ENCODE data around the gene SNX14. TPM values are rescaled to one million over a fixed set of nuclear protein-coding genes. Genes with fewer than 3 reads are reported as not detected.

The SNX14 gene
- total and polyA plus RNA-seq, 2 of the 8 experiments (the other 6 are each of a cell fraction or from before 2014, with no cell fraction given), result 11.9 to 24.2 TPM

DNA sequence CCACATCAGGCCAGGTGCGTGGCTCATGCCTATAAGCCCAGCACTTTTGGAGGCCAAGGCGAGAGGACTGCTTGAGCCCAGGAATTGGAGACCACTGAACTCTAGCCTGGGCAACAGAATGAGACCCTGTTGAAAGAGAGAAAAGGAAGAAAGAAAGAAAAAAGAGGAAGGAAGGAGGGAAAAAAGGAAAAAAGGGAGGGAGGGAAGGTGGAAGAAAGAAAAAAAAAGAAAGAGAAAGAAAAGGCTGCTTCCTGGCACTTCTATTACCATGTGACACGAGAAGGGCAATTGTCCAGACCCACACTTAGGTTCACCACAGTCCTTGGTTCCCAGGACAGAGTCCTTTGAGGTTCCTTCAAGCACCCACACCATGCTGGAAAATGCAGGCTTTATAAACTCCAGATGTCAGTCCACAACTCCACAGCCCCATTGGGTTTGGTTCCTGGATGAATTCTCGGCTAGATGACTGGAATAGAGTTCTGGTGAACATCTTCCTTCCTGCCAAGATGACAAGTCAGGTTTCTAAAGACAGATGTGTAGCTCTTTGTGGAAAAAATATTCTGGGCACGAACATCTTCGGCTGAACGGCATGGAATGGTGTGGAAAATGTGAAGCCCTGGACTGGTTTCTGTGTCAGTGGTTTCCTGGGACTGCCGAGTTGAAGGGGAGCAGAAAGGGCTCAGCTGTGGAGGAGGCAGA lies 111.3 kb downstream of the SNX14 start (continued):
- TF ChIP-seq KDM1A (IDR thresholded peaks at IDR 0.05; ENCODE audit: borderline replicate concordance, low read length) (no peak), SIRT6 (IDR thresholded peaks at IDR 0.05; ENCODE audit: low read length) (no peak), CEBPB (IDR thresholded peaks at IDR 0.05; ENCODE audit: low read depth, low read length) (no peak), CBX8 (IDR thresholded peaks at IDR 0.05; ENCODE audit: borderline replicate concordance, low read depth, low read length) (no peak), RNF2 (IDR thresholded peaks at IDR 0.05; ENCODE audit: borderline replicate concordance, low read depth, low read length, missing control alignments, poor library complexity, severe bottlenecking) (no peak)

All from H1 (cell line).